Tibial nerve (tissue), 4 donors: ENCODE data around the gene CPAMD8. TPM values are rescaled to one million over a fixed set of nuclear protein-coding genes. Genes with fewer than 3 reads are reported as not detected.

ENCODE experiments used
- DNase-seq, 2 donors: peaks; one replicate each; pipeline ENCODE4 v3.0.0-alpha.2; 2019; ENCODE audit warnings: low spot score in 2 of 2
- H3K27ac ChIP-seq, 4 donors: fragments of 200-600 bp; sonication (generic) in 3 of 4; one replicate each; pipeline ENCODE4 v1.5.1; 2017 to 2019; ENCODE audit warnings: mild to moderate bottlenecking in 1 of 4
- H3K27me3 ChIP-seq, 2 donors: fragments of 200-600 bp; sonication (generic) in 1 of 2; one replicate each; pipeline versions ENCODE4 v1.5.1 to v1.6.0; 2017 to 2019
- H3K36me3 ChIP-seq, 3 donors: fragments of 200-600 bp; sonication (generic); one replicate each; pipeline ENCODE4 v1.5.1; 2018 to 2019
- H3K4me1 ChIP-seq, 4 donors: fragments of 200-600 bp; sonication (generic) in 3 of 4; one replicate each; pipeline ENCODE4 v1.5.1; 2017 to 2019
- H3K4me3 ChIP-seq, 4 donors: fragments of 200-600 bp; sonication (generic) in 3 of 4; one replicate each; pipeline ENCODE4 v1.5.1; 2017 to 2019; ENCODE audit warnings: mild to moderate bottlenecking in 1 of 4, moderate library complexity in 1 of 4
- H3K9me3 ChIP-seq, 4 donors: fragments of 200-600 bp; sonication (generic) in 3 of 4; one replicate each; pipeline ENCODE4 v1.5.1; 2017 to 2019
- EP300 ChIP-seq, 2 donors: sonication (generic); formaldehyde crosslinking; IDR thresholded peaks; one replicate each; pipeline ENCODE4 v1.6.1; 2017; ENCODE audit warnings: antibody characterized with exemption in 2 of 2, mild to moderate bottlenecking in 1 of 2
- POLR2A ChIP-seq, 2 donors: fragments of 450-650 bp; IDR thresholded peaks; one replicate each; pipeline ENCODE4 v1.6.1; 2017; ENCODE audit warnings: antibody characterized with exemption in 2 of 2, mild to moderate bottlenecking in 2 of 2, moderate library complexity in 2 of 2
- WGBS, 2 donors: methylation state at CpG; one replicate each; pipeline ENCODE4 v1.1.5; 2018; 5-methylcytosine and 5-hydroxymethylcytosine counted together
- total RNA-seq, 4 donors: library from RNA; depleted of rRNA; stranded (reverse); fragments of >200 nt; gene quantifications; one replicate each; pipeline ENCODE4 v1.1.0, GENCODE V29; 2016
- TF ChIP-seq, protein P1 (sequence below), 5 experiments: fragments of 200-600 bp in 3 of 5; fragments of 450-650 bp in 2 of 5; sonication (generic) in 3 of 5; IDR thresholded peaks; one replicate each; pipeline ENCODE4 v1.5.1; 2016 to 2019; ENCODE audit warnings: antibody characterized with exemption in 5 of 5, mild to moderate bottlenecking in 3 of 5, moderate library complexity in 2 of 5

The CPAMD8 gene
- total RNA-seq, 4 donors from 2014 or later, result 9.8 to 26.3 (median 14.4) TPM

GRCh38 chr19:16912780-16913179 is 113.8 kb downstream of the CPAMD8 start:
- TF ChIP-seq POLR2A (IDR thresholded peaks at IDR 0.05) (no peak), EP300 (IDR thresholded peaks at IDR 0.05) (no peak)
- TF ChIP-seq, protein P1, sequence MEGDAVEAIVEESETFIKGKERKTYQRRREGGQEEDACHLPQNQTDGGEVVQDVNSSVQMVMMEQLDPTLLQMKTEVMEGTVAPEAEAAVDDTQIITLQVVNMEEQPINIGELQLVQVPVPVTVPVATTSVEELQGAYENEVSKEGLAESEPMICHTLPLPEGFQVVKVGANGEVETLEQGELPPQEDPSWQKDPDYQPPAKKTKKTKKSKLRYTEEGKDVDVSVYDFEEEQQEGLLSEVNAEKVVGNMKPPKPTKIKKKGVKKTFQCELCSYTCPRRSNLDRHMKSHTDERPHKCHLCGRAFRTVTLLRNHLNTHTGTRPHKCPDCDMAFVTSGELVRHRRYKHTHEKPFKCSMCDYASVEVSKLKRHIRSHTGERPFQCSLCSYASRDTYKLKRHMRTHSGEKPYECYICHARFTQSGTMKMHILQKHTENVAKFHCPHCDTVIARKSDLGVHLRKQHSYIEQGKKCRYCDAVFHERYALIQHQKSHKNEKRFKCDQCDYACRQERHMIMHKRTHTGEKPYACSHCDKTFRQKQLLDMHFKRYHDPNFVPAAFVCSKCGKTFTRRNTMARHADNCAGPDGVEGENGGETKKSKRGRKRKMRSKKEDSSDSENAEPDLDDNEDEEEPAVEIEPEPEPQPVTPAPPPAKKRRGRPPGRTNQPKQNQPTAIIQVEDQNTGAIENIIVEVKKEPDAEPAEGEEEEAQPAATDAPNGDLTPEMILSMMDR (IDR thresholded peaks at IDR 0.05), result no peak
- 80 to 81% methylated on average over 4 of the region's 4 CpGs for WGBS, 2 donors
- DNase-seq, result no peak
- no peak overlapping the region for H3K4me3 ChIP-seq
- no peaks in the 10 kb centered on the region for H3K36me3 ChIP-seq
- peaks cover 0 to 54% (median 7%) of the 10 kb centered on the region in 4 donors for H3K9me3 ChIP-seq
- H3K4me1 ChIP-seq, result no peaks in the 10 kb centered on the region
- no peak overlapping the region for H3K27ac ChIP-seq
- H3K27me3 ChIP-seq, result no peaks in the 10 kb centered on the region

DNA sequence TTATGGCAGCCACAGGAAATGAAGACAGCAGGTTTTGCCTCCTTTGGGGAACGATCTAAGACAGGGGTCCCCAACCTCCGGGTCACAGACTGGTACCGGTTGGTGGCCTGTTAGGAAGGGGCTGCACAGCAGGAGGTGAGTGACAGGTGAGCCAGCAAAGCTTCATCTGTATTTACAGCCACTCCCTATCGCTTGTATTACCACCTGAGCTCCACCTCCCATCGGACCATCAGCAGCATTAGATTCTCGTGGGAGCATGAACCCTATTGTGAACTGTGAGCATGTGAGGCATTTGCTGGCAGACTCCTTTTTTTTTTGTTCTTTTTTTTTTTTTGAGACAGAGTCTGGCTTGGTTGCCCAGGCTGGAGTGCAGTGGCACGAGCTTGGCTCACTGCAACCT is 115.6 kb downstream of the CPAMD8 start:
- Histone ChIP-seq H3K27ac (no peak overlapping the region), H3K4me3 (no peak overlapping the region), H3K4me1 (no peaks in the 10 kb centered on the region), H3K27me3 (no peaks in the 10 kb centered on the region), H3K36me3 (no peaks in the 10 kb centered on the region), H3K9me3 (peaks cover 0 to 54% (median 7%) of the 10 kb centered on the region in 4 donors)
- 90% methylated on average over 7 of the region's 7 CpGs for WGBS, 2 donors
- no peak for TF ChIP-seq EP300 (IDR thresholded peaks at IDR 0.05)
- TF ChIP-seq, protein P1 (IDR thresholded peaks at IDR 0.05), result no peak
- no peak for TF ChIP-seq POLR2A (IDR thresholded peaks at IDR 0.05)
- no peak for DNase-seq

- Histone ChIP-seq H3K36me3 (no peaks in the 10 kb centered on the region), H3K9me3 (peaks cover 0 to 40% (median 7%) of the 10 kb centered on the region in 4 donors), H3K27me3 (no peaks in the 10 kb centered on the region), H3K27ac (no peak overlapping the region), H3K4me3 (no peak overlapping the region), H3K4me1 (no peaks in the 10 kb centered on the region)
- no peak for DNase-seq
- TF ChIP-seq EP300 (IDR thresholded peaks at IDR 0.05) (no peak), POLR2A (IDR thresholded peaks at IDR 0.05) (no peak)
- TF ChIP-seq, protein P1 (IDR thresholded peaks at IDR 0.05), result no peak
- whole genome bisulfite sequencing, 2 donors, result 65 to 76% methylated on average over 9 to 12 of the region's 12 CpGs
These were observed 117.9 kb downstream of the CPAMD8 start for GRCh38 chr19:16908759-16909158.

GRCh38 chr19:16904599-16904998 is 122.0 kb downstream of the CPAMD8 start:
- no peaks in the 10 kb centered on the region for H3K36me3 ChIP-seq
- no peak overlapping the region for H3K27ac ChIP-seq
- TF ChIP-seq, protein P1 (IDR thresholded peaks at IDR 0.05), result no peak
- TF ChIP-seq POLR2A (IDR thresholded peaks at IDR 0.05) (no peak), EP300 (IDR thresholded peaks at IDR 0.05) (no peak)
- DNase-seq, result no peak
- no peaks in the 10 kb centered on the region for H3K27me3 ChIP-seq
- 68 to 70% methylated on average over 3 to 5 of the region's 5 CpGs for WGBS, 2 donors
- H3K4me3 ChIP-seq, result no peak overlapping the region
- peaks cover 0 to 5% (median 0%) of the 10 kb centered on the region in 4 donors for H3K9me3 ChIP-seq
- no peaks in the 10 kb centered on the region for H3K4me1 ChIP-seq

DNA sequence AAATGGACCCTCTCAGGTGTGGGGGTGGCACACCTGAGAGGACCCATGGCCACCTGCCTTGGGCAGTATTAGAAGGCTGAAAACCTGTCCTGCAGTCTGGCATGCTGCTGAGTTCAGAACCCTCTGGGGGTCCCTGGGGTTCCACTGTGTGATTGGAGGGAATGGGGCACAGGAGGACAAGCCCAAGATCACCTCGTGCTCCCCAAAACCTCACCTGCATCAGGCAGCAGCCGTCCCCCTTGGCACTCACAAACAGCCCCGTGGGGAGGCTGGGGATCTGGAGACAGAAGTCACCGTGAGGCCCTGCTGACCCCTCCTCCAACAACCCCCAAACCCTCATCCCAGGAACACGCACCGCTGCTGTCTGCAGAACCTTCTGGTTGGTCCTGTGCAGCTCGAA is 123.3 kb downstream of the CPAMD8 start:
- H3K9me3 ChIP-seq, result peaks cover 0 to 5% (median 0%) of the 10 kb centered on the region in 4 donors
- H3K27me3 ChIP-seq, result no peaks in the 10 kb centered on the region
- no peak overlapping the region for H3K4me3 ChIP-seq
- H3K36me3 ChIP-seq, result no peaks in the 10 kb centered on the region
- H3K27ac ChIP-seq, result no peak overlapping the region
- no peak for DNase-seq
- WGBS, 2 donors, result 89 to 93% methylated on average over 6 to 7 of the region's 7 CpGs
- TF ChIP-seq, protein P1 (IDR thresholded peaks at IDR 0.05), result no peak
- TF ChIP-seq EP300 (IDR thresholded peaks at IDR 0.05) (no peak), POLR2A (IDR thresholded peaks at IDR 0.05) (no peak)
- no peaks in the 10 kb centered on the region for H3K4me1 ChIP-seq
